Fibroblast of skin of scalp (primary cell): Measurements from ENCODE around the gene UNK.
A peak's percentile ranks its signal among the peaks of the same experiment; 100 is the strongest.
"Not testable (repeated sequence)": the region's sequence is repeated elsewhere in the genome, so short reads cannot be mapped to it uniquely, and the experiment has no call there.

Source experiments
- DNase-seq: peaks from one replicate; pipeline ENCODE4 v3.0.0-alpha.2; 2013

Gene UNK

GRCh38 chr17:75754378-75755204 is 30.0 kb upstream of the UNK start:
- no peak for DNase-seq

- no peak for DNase-seq
These were observed 29.3 kb upstream of the UNK start for GRCh38 chr17:75755205-75755901.

DNA sequence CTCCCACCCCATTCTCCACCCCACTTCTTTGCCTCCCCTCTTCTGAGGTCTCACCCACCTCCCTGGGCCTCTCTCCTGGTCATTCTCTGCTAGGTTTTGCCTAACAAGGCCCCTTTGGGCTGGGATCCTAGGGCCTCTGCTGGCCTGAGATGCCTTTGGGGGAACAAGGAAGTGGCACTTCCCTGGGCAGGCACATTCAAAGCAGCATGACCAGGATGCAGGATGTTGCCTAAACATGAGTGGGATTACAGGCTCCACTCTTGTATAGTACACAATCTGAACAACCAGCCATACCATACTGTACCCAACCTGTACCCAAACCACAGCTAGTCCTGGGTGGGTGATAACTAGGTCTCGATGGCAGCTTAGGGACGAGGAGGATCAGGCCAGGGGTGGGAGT is 28.6 kb upstream of the UNK start:
- DNase-seq = no peak

DNA sequence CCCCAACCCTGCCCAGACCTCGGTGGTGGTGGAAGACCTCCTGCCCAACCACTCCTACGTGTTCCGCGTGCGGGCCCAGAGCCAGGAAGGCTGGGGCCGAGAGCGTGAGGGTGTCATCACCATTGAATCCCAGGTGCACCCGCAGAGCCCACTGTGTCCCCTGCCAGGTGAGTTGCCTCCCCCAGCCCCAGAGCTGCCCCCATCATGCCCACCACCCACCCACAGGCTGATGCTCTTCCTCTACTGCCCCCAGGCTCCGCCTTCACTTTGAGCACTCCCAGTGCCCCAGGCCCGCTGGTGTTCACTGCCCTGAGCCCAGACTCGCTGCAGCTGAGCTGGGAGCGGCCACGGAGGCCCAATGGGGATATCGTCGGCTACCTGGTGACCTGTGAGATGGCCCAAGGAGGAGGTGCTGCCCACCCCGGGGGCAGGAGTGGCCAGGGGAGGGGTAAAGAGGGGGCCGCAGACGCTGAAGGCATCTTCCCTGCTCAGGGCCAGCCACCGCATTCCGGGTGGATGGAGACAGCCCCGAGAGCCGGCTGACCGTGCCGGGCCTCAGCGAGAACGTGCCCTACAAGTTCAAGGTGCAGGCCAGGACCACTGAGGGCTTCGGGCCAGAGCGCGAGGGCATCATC is 28.0 kb upstream of the UNK start:
- DNase-seq = no peak

DNA sequence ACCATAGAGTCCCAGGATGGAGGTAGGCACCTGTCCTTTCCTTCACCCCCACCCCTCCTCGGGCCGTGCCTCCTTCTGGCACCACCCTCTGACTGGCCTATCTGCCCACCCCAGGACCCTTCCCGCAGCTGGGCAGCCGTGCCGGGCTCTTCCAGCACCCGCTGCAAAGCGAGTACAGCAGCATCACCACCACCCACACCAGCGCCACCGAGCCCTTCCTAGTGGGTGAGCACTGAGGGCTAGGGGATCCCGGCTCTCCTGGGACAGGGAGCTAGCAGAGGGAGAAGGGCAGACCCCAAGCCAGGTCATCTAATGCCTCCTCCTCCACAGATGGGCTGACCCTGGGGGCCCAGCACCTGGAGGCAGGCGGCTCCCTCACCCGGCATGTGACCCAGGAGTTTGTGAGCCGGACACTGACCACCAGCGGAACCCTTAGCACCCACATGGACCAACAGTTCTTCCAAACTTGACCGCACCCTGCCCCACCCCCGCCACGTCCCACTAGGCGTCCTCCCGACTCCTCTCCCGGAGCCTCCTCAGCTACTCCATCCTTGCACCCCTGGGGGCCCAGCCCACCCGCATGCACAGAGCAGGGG is 27.4 kb upstream of the UNK start:
- DNase-seq = no peak

DNA sequence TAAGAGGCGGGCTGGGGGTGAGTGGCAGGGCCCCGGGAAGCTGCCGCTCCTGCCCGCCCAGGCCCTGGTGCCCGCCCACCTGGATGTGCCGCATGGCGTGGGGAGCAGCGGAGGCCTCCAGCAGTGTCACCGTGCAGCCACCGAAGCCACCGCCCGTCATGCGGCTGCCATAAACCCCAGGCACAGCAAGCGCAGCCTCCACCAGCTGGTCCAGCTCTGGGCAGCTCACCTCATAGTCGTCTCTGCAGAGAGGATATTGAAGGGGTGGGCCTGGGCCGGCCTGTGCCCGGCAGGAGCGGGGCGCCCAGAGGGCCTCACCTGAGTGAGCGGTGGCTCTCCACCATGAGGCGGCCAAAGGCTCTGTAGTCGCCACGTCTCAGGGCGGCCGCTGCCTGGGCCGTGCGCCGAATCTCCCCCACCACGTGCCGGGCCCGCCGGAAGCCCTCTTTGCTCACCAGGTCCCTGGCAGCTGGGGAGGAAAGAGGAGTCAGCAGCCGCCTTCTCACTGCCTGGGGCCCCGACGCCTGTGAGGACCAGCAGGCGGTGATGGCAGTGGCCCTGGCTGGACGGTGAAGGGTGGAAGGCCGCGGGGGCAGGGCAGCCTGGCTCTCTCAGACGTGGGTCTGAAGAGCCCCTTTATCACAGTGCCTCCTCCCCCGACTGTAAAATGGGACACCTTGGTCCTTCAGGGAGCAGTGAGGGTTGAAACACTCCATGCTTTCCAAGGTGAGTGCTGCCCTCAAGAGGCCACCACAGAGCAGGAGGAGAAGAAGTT is 26.3 kb upstream of the UNK start:
- no peak for DNase-seq

- no peak for DNase-seq
These were observed 25.1 kb upstream of the UNK start for GRCh38 chr17:75759457-75759856.

DNA sequence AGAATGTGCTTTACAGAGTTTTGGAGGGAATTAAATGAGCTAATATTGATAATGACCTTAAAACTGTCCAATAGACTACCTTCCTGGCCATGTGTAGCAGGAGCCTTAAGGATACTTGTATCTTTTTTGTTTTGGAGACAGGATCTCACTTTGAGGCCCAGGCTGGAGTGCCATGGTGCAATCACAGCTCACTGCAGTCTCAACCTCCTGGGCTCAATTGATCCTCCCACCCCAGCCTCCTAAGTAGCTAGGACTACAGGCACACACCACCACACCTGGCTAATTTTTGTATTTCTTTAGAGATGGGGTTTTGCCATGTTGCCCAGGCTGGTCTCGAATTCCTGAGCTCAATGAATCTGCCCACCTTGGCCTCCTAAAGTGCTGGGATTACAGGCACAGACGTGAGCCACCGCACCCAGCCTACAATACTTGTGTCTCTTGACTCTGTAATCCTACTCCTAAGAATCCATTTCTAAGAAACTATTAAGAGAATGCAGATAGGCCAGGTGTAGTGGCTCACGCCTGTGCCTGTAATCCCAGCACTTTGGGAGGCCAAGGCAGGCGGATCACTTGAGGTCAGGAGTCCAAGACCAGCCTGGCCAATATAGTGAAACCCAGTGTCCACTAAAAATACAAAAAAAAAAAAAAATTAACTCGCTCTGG is 24.5 kb upstream of the UNK start:
- DNase-seq = not testable (repeated sequence)

DNA sequence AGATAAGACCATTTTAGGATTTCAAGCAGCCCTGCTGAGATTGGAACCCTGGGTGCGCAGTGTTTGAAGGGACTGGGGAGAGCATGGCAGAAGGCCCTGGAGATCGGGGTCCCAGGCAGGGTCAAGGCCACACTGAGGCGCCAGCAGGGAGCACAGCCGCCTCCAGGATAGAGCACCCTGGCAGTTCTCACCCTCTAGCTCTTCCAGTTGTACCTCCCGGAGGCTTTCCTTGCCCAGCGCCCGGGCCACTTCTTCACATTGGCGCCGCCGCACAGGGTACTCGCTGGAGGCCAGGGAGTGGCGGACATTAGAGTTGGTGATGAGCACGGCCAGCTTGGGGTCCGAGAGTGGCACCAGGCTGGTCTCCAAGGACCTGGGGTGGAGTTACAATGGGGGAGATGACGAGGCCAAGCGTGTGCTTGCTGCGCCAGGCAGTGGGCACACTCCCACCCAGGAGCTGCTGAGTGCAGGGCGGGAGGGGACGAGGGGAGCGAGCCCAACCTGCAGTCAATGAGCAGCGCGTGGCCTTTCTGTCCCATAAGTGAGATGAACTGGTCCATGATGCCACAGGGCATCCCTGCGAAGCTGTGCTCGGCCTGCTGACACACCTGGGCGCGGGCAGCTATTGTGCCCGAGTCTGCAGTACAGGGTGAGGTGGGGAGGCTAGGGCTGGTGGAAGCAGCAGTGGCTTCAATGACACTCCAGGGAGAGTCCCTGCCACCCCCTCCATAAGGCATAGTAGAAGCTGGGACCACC is 21.9 kb upstream of the UNK start:
- no peak for DNase-seq

DNA sequence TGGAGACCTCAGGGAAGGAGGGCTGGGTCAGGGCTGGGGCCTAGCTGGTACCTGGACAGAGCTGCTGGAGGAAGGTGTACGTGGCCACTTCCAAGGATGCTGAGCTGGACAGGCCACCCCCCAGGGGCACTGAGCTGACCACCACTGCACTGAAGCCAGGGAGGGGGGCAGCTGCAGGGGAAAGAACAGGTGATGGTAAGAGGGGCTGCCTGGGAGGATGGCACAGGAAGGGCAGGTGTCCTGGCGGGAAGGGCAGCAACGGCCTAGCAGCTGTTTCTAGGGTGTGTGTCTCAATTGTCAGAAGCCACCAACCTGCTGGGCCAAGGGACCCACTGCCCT is 21.4 kb upstream of the UNK start:
- DNase-seq = no peak

- no peak for DNase-seq
These were observed 20.8 kb upstream of the UNK start for GRCh38 chr17:75763613-75764416.

DNA sequence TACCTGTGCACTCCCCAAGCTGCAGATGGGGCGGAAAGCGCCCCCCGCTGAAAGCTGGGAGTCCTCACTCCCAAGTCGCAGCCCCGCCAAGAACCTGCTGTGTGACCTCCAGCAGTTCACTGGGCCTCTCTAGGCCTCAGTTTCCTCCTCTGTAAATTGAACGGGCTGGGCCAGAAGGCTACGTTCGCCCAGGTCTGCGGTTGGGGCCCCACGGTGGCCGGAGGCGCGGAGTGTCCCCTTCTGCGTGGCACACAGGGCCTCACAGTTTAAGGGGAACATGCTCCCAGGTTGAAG is 20.2 kb upstream of the UNK start:
- DNase-seq = no peak

DNA sequence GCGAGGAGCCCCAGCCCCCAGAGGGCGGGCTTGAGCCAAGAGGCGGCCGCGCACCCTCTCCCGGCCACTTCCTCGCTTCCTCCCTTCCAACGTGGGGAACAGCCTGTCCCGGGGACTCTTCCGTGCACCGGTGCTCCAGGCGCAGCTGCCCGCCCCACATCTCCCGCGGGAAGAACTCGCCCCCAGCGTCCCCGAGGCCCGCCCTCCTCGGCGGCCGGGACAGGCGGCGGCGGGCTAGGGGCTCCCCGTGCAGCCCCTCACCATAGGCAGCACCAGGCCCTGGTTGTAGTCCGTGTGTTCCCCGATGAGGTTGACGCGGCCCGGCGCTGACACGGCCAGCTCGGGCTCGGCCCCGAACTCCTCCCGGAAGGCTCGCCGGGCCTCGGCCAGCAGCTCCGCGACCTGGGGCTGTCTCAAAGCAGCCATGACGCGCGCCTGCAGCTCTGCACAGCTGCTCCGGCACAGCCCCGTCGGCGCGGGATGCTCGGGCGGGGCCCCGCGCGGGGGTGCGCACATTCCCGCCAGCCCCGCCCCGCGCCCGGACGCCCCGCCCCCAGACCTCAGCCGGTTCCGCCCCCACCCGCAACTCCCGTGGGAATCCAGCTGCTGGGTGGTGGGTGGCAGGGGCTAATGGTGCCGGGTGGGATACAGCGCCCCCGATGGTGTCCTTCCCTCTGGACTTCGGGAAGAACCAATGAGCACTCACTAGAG is 19.7 kb upstream of the UNK start, which contains the start of gene GALK1:
GALK1 (minus strand) TSS at position 482 of the 711 bp plus-strand sequence; CDS start at position 426, 56 bp downstream.
- peak; percentile 66 for DNase-seq

GRCh38 chr17:75765981-75766380 is 18.6 kb upstream of the UNK start:
- no peak for DNase-seq

GRCh38 chr17:75767881-75768280 is 16.7 kb upstream of the UNK start:
- no peak for DNase-seq

DNA sequence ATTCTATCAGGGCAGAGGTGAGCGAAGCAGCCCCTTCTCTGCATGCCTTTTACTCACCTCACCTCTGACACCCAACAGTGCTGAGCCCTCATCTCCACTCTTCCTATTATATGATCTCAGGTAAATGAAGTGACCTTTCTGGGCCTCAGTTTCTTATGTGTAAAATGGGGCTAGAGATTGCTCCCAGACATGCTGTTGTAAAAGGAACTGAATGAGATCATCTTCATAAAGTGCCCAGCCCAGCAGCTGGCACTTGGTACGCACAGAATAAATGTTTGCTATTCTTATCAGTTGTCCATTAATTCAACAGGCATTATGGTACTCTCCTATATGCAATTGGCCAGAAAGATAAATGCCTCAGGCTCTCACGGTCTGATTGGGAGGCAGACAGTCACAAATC is 15.1 kb upstream of the UNK start:
- DNase-seq = no peak

GRCh38 chr17:75771334-75772281 is 13.0 kb upstream of the UNK start:
- DNase-seq = peak; percentile 19

DNA sequence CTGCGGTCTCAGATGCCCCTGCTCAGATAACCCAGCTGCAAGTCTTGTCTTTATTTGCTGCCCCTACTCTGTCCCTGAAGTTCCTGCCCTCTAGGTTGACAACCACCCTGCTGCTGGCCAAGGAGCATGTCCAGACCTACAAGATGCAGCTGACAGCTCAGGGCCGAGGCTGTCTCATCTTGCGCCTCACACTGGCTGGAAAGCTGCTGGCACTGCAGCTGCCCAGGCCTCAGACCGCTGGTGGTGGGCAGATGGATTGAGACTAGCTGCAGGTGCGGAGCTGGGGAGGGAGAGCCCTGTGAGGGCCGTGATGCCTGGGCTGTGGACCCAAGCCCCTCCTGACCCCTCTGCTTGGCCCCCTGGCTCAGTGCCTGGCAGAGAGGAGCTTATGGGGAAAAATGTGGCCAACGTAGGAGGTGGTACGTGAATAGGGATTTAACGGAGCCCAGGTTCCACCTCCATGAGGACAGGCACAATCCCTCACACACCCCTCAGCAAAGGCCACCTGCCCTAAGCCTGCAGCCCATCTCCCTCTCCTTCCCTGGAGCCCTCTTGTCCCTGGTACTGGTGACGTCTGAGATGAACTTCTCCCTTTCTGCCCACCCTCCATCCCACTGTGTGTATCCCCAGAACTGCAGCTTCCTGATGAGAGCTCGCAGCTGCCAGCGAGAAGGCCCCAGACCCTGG is 11.3 kb upstream of the UNK start:
- DNase-seq = no peak
